Activated CD4-positive, alpha-beta T cell treated with anti-CD3 and anti-CD28 coated beads, Interleukin-2, amount 50 U/mL, for 4 hours (primary cell): ENCODE results near the gene LMBRD1.
"Not testable (repeated sequence)": the region's sequence is repeated elsewhere in the genome, so short reads cannot be mapped to it uniquely, and the experiment has no call there.

Experiments used
- DNase-seq, 2 experiments: peaks; one replicate each; pipeline ENCODE4 v3.0.0-alpha.2; 2020

The LMBRD1 gene

DNA sequence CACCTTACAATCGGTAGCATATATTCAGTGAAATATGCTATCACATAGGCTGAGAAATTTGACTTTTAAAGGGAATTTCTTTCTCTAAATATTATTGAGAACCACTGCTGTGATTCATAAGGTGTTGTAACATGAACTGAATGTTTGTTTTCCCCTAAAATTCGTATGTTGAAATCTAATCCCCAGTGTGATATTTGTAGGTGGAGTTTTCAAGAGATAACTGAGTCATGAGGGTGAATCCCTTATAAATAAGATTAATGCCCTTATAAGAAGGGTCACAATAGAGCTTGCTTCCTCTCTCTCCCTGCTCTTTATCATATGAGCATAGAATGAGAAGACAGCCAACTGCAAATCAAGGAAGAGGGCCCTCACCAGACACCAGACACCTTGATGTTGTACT is 64.8 kb downstream of the LMBRD1 start:
- no peak for DNase-seq

DNA sequence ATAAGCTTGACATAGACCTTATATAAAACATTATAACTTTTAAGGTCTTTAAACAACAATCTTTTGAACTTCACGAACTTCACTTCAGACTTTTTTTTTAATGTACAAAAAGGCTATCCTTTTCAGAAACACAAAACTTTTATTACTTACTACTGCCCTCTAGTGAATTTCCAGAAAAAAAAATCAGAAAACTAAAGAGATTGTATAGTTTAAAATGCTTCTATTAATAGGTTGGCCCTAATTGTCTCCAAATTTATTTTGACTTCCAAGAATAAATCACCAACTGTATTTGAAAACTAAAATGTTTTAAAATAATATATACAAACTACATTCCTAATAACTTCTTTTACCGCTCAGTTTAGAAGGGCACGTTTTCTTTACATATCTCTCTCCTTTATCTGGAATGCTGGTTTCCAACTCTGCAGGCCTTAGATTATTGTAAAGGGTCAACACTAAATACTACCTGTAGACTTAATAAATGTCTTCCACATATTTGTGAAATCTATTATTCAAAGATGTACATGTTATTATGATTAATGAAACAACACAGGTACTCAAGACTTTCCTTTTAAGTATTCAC is 66.8 kb downstream of the LMBRD1 start:
- DNase-seq = no peak

DNA sequence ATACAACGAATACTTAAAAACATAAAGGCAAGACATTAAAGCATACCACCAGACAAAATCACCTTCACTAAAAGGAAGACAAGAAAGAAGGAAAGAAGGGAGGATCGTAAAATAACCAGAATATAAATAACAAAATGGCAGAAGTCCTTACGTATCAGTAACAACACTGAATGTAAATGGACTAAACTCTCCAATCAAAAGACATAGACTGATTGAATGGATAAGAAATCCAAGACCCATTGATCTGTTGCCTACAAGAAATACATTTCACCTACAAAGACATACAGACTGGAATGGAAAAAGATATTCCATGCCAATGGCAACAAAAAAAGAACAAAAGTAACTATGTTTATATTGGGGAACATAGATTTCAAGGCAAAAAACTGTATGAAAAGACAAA is 74.1 kb downstream of the LMBRD1 start:
- no peak for DNase-seq

DNA sequence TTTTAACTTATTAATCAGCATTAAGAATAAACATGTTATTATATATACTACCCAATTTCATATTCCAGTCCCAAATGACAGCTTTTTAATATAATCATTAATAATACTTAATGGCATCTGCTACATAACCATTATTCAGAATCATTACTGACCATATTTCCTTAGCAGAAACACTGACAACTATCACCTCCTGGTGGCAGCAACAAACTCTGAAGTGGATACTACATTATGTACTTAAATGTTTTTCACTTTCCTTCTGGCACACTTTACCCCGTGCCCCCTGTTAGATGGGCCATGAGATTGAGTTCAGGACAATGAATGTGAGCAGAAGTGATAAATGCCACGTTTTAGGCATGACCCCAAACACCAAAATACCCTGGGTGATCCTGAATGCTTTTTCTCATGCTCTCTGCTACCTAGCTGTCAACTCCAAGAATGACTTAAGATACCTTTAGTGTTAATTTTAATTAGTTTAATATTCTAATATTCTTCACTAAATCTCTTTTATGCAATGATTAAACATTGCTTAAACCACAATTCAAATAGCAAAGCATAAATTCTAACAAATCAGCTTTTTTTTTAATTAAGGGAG is 77.1 kb downstream of the LMBRD1 start:
- no peak for DNase-seq

DNA sequence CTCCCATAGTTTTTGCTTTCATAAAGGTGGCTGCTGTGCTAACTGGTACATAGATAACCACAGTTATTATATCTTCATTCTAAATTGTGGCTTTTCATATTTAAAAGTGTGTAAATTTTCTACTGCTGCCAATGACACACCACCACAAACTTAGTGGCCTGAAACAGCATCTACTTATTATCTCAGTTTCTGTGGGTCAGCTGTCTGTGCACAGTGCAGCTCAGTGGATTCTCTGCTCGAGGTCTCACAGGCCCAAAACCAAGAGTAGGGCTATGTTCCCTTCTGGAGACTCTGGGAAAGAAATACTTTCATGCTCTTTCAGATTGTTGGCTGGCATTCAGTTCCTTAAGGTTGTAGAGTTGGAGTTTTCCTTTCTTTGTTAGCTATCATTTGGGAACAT is 90.1 kb downstream of the LMBRD1 start:
- no peak for DNase-seq

DNA sequence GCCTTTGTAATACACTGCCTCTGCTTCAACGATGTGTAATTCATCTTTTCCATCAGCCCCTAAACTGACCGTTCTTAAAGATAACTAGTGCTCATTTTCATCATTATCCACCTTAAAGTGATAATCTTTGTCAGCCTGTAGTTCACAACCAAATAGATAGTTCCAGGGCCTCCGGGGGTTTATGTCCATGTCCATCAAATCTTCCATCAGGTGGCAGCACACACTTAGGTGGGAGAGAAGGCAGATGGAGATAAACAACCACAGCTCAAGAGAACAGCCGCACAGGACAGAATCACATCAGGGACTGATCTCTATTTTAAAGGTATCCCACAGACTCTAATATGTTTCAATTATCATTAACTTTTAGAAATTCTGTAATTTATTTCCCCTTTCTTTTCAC is 90.9 kb downstream of the LMBRD1 start:
- DNase-seq = no peak

DNA sequence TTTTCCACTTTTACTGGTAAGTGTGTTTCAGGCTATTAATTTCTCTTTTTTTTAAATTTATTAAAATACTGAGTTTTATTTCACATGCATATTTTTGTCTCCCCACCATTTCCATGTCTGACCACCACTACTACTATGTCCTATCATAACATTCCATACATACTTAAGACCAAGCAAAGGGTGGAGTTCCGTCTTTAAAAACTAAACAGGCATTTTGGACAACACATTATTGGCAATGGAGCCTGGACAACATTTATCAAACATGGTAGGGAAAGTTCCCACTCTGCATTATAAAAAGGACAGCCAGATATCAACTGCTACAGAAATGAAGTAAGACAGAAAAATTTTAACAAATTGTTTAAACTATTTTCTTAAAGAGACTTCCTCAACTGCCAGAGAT is 91.9 kb downstream of the LMBRD1 start:
- no peak for DNase-seq

DNA sequence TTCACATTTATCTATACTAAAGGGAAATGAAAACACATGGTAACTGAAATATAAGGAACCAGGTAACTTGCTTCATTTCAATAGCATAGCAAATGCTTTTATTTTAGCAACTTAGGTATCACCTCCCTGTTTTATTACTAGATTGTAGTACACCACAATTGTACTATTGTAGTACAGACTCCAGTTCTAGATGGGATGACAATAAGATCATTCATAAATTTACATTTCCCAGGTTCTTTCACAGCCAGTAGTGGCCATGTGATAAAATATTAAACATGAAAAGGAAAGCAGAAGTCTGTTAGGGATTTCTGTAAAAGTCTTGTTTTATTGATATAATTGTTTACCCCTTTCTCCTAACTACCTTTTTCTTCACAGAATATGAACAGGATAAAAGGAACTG is 97.2 kb downstream of the LMBRD1 start:
- no peak for DNase-seq

DNA sequence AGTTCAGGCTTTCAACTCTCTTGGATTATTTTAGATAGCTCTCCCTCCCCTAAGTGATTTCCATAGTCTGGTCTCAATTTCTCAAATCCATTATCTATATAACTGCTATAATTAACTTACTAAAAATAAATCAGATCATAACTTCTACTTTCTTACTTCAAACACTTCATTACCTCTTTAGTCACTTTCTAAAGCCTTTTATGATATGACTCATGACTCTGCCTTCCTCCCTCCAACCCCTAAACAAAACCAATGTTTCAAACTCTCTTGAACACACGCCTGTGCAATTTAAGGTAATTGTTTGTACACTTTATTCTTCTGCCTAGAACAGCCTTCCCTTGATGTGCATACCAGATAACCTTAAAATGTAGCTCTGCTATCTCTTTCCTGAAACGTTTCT is 100.5 kb downstream of the LMBRD1 start:
- no peak for DNase-seq

DNA sequence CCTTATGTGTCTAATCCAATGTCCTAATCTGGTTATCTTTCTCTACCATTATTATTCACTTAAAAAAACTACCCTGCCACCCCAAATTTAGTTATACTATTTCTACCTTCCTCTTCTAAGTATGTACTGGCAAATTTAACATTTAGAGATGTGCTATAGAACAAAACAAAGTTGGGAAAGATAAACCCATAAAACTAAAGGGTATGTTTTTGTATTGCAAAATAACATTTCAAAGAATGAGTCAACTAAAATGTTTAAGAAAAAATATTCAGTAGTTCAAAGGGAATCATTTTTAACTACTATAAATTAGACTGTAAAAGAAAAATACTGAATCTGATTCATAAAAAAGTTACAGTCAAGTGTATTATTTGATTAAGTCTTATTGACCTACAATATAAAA is 103.0 kb downstream of the LMBRD1 start:
- DNase-seq = no peak

DNA sequence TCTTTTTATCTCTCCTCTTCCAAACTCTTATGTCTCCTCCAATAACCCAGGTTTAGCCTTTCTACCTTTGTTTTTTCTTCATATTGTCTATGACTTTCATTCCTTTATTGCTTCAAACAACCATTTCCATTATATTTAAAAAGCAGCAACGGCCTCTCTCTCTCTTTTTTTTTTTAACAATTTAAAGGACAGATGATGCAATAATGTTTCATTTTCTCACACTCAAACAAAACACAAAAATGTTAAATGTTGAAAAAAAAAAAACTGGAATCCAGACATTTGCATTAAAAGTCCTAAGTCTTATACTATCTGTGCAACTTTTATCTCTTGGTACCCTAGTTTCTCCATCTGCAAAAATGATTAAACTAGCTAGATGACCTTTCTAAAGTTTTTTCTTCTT is 105.8 kb downstream of the LMBRD1 start:
- no peak for DNase-seq

DNA sequence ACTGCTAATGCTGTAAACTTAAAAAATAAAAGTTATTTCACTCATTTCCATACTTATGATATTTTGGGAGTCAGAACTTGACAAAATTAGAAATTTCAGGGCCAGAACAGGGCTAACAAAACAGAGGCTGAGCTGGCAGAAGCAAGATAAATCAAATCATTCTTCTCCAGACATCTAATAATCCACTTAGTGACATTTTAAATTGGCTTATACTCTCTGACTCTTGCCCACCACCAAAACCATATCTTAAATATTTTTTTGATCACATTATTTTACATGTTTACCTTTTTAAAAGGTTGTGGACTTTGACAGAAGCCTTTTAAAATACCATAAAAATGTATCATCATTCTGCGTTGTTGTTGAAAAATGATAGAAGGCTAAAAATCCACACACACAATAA is 116.5 kb downstream of the LMBRD1 start:
- DNase-seq = no peak

DNA sequence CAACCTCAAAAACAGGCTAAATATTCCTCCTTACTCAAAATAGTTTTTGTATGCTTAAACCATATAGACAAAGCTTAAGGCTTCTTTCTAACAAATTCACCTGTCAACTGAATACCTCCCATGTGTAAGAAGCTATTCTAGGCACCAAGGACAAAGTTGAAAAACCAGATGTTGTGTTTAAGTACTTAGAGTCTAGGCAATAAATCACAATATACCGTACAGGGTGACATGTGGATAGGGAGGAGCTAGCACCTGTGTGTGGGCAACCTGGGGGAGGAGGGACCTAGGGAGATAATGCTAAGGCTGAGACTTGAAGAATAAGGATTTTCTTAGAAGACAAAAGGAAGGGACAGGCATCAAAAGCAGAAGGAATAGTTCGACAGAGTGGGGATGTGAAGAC is 123.5 kb downstream of the LMBRD1 start:
- no peak for DNase-seq

DNA sequence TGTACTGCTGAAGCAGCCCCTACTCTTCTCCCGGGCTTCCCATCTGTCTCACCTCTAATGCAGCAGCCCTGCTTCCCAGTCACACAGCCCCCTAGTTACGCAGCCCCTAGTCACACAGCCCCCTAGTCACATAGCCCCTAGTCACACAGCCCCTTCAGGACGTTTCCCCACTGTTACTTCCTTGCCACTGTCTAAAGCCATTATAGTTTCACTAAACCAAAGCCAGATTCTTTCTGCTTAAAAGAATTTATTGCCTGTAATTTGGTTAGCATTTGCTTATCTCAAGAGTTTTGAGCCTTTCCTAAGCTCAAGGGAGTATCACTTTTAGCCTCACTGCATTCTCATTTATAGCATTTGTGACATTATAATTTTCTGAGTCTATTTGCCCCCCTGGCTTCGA is 127.9 kb downstream of the LMBRD1 start:
- DNase-seq = no peak

DNA sequence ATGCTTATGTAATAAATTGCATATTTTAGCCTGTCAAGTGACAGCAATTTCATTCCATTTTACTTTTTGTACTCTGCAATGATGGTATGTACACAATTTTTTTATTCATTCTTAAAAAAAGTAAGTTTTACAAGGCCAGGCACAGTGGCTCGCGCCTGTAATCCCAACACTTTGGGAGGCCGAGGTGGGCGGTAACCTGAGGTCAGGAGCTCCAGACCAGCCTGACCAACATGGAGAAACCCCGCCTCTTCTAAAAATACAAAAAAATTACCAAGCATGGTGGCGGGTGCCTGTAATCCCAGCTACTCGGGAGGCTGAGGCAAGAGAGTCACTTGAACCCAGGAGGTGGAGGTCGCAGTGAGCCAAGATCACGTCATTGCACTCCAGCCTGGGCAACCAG is 130.0 kb downstream of the LMBRD1 start:
- DNase-seq = not testable (repeated sequence)

DNA sequence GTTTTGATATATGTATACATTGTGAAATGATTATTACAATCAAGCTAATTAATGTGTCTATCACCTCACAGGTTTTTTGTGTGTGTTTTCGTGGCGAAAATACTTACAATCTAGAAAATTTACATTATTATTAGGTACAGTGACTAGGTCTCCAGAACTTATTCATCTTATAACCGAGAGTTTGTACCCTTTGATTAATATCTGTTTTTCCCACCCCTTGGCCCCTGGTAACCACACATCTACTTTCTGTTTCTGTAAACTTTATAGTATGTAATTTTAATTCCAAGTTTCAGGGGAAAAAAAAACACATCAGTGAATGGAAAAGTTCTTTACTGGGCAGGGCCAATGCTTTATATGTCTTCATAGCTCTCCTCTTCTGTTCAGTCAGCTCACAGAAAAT is 131.4 kb downstream of the LMBRD1 start:
- no peak for DNase-seq

DNA sequence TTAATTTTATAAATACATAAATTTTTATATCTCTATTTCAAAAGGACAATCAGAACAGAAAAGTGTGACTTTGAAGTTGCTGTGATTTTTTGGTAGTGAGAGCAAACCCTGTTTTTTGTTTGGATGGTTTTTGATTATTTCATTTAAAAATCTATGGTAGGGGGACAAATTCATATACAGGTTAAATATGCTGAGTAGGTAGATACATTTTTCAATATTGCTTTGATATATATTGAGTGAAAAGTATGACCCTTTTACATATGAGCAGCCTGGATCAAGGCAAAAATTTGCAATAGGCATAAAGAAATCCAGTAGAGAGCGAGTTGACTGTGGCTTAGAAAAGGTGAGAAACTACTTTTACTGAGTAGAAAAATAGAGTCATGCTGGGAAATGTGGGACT is 132.3 kb downstream of the LMBRD1 start:
- no peak for DNase-seq

DNA sequence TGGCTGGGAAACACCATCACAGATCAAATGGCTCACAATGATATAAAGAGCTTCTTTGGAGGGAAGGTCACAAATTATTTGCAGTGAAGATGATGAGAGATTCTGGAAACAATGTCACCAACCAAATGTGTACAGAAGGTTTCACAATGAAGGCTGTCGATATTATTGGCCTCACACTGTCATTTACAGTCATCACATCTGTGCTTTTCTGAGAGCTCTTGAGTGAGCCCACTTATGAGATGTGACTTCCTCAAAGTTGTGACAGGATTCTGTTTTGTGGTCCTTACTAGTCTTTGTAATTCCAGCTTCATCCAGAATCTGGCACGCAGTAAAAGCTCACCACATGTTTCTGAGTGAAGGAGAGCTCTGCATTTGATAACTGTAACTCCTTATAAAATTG is 133.6 kb downstream of the LMBRD1 start:
- DNase-seq = no peak

DNA sequence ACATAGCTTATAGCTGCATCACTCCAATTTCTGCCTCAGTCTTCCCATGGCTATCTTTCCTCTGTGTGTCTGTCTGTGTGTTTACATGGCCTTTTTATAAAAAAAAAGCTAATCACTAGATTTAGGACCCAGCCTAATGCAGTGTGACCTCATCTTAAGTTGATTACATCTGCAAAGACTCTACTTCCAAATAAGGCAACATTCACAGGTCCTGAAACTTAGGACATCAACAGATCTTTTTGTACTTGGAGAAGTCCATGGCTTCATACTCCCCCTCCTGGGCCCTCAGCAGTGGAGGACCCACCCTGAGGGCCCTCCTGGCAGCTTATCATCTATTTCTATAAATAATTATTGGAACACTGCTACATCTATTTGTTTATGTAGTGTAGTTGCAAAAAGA is 146.1 kb downstream of the LMBRD1 start:
- DNase-seq = no peak

DNA sequence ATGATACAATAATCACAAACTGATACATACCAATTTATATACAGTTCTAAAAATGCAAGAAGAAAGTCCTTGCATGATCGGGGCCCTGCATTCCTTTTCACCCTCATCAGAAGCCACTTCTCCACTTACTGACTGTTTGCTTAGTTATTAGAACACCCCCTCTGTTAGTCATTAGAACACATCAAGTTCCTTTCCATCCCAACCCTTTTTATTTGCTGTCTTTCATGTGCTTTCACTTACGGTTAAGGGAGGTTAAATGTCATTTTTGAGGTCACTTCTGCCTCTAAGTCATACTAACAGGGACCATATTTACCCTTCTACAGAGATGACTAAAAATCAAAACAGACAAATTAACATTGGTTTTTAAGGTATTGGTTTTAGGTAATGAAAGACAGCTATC is 149.1 kb downstream of the LMBRD1 start:
- no peak for DNase-seq

DNA sequence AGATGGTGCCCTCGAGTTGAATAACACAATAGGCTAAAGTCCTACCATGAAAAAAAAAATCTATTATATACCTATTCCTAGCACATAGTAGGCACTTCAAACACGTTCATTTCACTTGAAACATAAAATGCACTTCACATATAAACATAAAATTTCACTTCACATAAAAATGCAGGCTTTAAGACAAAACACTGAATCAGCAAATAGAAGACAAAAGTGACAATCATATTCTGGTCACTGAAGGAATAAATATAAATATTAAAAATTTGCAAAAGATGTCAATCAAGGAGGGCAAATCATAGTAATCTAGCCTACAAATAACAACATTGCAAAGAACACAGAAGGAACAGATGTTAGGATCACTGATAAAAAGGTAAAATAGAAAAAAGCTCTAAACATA is 153.1 kb downstream of the LMBRD1 start:
- DNase-seq = no peak

DNA sequence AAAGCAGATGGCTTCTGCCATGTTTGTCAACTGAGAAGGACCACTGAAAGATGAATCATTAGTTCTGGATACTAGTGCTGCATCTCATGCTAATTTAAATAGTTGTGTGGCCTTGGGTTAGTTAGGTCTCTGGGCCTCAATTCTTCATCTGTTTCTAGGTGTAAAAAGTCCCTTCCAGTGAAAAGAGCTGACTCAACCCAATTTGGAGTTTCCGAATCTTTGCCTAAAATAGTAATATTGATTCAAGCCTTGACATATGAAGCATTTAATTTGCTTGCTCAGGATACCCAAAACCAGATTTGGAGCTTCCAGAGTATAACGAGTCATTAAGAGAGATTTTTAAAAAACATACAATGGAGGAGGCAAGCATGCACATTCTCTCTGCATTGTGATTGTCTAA is 163.9 kb downstream of the LMBRD1 start:
- no peak for DNase-seq

DNA sequence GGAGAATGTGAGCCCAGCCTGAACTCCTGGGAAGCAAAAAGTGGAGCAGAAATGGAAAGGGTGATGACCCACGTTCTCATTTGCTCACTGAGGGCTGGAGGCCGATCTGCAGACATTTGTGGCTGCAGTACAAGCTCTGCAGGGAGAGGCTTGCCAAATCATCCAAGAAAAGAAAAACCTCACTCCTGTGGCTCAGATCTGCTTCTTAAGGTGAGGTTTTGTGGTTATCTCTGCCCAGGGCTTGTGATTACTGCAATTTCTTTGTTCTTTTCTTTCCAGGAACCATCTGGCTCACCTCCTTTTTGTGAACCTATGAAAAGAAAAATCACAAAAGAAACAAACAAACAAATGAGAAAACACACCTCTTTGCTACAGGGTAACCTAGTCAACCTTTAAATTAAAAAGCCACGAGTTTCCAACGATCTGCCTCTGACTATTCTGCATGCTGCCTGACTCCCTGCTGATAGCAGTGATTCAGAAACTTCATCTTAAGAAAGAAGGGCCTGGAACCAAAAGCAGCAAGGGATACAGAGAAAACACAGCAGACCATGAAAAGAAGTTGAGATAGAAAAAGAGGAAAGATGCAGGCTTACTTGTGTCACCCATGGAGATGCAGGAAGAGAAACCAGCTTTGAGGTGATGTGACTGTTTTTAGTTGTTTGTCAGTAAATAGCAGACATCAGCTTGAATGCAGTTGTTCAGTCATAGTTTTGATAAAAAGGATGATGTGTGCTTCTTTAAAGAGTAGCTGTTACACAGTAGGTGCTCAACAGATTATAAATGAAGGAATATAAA is 165.1 kb downstream of the LMBRD1 start:
- no peak for DNase-seq

DNA sequence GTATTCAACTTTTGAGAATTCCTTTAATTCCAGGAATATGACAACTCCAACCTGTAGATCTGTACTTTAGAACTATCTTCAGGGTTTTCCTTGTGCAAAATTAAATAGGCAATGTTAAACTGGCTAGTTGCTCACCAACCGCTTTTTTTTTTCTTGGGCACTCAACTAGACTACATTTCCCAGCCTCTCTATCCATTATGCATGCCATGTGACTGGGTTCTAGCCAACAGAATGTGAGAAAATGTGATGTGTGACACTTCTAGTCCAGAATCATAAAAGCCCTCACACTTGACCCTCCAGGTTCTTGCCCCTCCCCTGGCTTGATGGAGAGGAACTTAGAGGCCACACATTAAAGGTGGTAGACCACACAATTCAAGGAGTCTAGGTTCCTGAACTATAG is 166.0 kb downstream of the LMBRD1 start:
- no peak for DNase-seq

DNA sequence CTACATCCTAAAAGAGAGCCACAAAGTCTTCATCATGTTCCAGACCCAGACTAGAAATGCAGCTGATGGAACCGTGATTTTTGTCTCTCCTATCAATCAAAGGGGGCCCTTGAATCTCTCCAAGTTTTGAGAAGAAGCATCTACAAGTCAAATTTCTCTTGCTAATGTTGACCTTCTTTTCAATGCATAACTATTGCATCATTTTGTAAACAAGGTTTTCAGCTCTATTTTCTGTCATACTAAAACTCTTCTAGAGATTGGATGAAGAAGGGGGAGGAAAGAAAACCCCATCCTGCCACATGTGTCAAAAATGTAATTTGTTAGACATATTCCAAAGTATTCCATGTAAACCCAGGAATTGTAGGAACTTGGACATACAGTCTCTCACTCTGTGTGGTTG is 169.2 kb downstream of the LMBRD1 start:
- DNase-seq = no peak
